Parathyroid adenoma (tissue), 2 donors: ENCODE results near the gene NCOA1.

Experiments
- H2AFZ ChIP-seq: fragments of 300-600 bp; sonication (generic); one replicate; pipeline ENCODE4 v1.7.0; 2017; ENCODE audit warnings: antibody characterized with exemption, mild to moderate bottlenecking
- H3K27ac ChIP-seq: fragments of 300-600 bp; sonication (generic); one replicate; pipeline ENCODE4 v1.7.0; 2017
- H3K27me3 ChIP-seq: fragments of 300-600 bp; sonication (generic); one replicate; pipeline ENCODE4 v1.7.0; 2017; ENCODE audit warnings: low read length; ENCODE audit not compliant: control insufficient read depth, insufficient read depth
- H3K36me3 ChIP-seq: fragments of 300-600 bp; sonication (generic); one replicate; pipeline ENCODE4 v1.7.0; 2017; ENCODE audit warnings: low read length; ENCODE audit not compliant: control insufficient read depth, insufficient read depth
- H3K4me1 ChIP-seq: fragments of 300-600 bp; sonication (generic); one replicate; pipeline ENCODE4 v1.7.0; 2017; ENCODE audit warnings: control low read depth
- H3K4me2 ChIP-seq: fragments of 300-600 bp; sonication (generic); one replicate; pipeline ENCODE4 v1.7.0; 2017; ENCODE audit warnings: low read length
- H3K4me3 ChIP-seq: fragments of 300-600 bp; sonication (generic); one replicate; pipeline ENCODE4 v1.7.0; 2017; ENCODE audit warnings: low read depth, low read length
- H3K79me2 ChIP-seq: fragments of 300-600 bp; sonication (generic); one replicate; pipeline ENCODE4 v1.7.0; 2017; ENCODE audit warnings: control low read depth
- H3K9ac ChIP-seq: fragments of 300-600 bp; sonication (generic); one replicate; pipeline ENCODE4 v1.7.0; 2017; ENCODE audit warnings: mild to moderate bottlenecking
- H3K9me3 ChIP-seq: fragments of 300-600 bp; sonication (generic); one replicate; pipeline ENCODE4 v1.7.0; 2017; ENCODE audit warnings: low read length; ENCODE audit not compliant: control insufficient read depth
- TF ChIP-seq, protein P1 (sequence below): fragments of 300-600 bp; sonication (generic); IDR thresholded peaks from one replicate; pipeline ENCODE4 v1.7.0; 2017; ENCODE audit warnings: antibody characterized with exemption, mild to moderate bottlenecking
- donor health status: primary hyperparathyroidism.

The NCOA1 gene

DNA sequence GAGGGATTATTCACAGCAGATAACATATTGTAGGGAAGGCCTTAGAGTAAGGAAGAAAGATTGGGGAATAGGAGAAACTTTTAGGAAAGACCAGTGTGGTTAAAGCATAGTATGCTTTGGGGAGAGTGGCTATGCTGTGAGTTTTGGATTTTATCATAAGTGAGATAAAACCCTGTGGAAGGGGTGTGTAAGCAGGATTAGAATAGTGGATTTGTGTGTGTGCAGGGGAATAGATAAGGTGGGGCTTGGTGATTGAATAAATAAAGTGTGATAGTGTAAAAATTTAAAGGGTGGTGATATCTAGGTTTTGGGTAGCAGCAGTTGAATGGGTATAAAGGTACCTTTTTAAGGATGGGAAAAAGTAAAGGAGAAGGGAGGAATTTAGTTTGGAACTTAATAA lies 137.7 kb downstream of the NCOA1 start:
- Histone ChIP-seq H3K27ac (no peak overlapping the region), H2AFZ (no peak overlapping the region), H3K9ac (no peak overlapping the region), H3K27me3 (no peaks in the 10 kb centered on the region), H3K79me2 (peaks cover 6% of the 10 kb centered on the region), H3K4me2 (no peak overlapping the region), H3K36me3 (no peaks in the 10 kb centered on the region), H3K4me1 (peaks cover 8% of the 10 kb centered on the region), H3K9me3 (no peaks in the 10 kb centered on the region), H3K4me3 (no peak overlapping the region)
- TF ChIP-seq, protein P1, sequence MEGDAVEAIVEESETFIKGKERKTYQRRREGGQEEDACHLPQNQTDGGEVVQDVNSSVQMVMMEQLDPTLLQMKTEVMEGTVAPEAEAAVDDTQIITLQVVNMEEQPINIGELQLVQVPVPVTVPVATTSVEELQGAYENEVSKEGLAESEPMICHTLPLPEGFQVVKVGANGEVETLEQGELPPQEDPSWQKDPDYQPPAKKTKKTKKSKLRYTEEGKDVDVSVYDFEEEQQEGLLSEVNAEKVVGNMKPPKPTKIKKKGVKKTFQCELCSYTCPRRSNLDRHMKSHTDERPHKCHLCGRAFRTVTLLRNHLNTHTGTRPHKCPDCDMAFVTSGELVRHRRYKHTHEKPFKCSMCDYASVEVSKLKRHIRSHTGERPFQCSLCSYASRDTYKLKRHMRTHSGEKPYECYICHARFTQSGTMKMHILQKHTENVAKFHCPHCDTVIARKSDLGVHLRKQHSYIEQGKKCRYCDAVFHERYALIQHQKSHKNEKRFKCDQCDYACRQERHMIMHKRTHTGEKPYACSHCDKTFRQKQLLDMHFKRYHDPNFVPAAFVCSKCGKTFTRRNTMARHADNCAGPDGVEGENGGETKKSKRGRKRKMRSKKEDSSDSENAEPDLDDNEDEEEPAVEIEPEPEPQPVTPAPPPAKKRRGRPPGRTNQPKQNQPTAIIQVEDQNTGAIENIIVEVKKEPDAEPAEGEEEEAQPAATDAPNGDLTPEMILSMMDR, result no peak

DNA sequence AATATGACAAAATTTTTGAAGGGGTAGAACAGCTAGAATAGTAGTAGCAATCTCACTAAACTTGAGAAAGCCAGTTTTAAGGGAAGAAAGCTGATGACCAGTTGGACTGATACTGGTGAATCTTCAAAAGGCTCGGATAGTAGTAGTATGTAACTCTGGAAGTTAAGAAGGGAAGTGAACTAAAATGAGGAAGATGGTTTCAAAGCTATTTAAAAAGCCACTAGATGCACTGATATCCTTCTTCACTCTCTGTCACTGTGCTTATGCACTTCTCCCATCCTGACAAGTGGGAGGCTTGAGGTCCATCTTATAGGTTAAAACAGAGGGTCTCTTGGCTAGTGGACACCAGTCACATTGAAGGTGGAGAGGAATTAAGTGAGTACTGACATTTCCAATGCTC lies 141.1 kb downstream of the NCOA1 start:
- H3K4me1 ChIP-seq, result peaks cover 4% of the 10 kb centered on the region
- no peaks in the 10 kb centered on the region for H3K79me2 ChIP-seq
- no peak overlapping the region for H3K27ac ChIP-seq
- no peak overlapping the region for H3K9ac ChIP-seq
- H3K27me3 ChIP-seq, result no peaks in the 10 kb centered on the region
- H3K4me2 ChIP-seq, result no peak overlapping the region
- H3K36me3 ChIP-seq, result no peaks in the 10 kb centered on the region
- no peak overlapping the region for H2AFZ ChIP-seq
- no peak overlapping the region for H3K4me3 ChIP-seq
- H3K9me3 ChIP-seq, result no peaks in the 10 kb centered on the region
- TF ChIP-seq, protein P1, result no peak

DNA sequence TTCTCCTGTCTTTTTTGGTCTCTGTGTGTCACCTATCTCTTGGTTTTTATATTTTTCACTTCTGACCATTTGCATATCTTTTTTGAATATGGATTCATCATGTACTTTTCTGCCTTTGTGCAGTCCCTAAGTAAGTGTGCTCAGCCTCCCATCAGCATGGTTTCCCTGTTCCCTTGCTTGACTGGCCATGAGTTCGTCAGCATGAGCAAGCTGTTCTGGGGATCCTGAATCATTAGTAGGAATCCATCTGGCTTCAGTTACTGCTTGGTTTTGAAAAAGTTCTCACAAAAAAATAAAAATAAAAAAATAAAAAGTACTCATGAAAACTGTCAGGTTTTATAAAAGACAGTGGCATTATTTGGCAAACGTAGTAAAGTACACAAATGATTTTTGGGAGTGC lies 144.1 kb downstream of the NCOA1 start:
- H3K4me2 ChIP-seq, result no peak overlapping the region
- H3K36me3 ChIP-seq, result no peaks in the 10 kb centered on the region
- TF ChIP-seq, protein P1, result no peak
- no peaks in the 10 kb centered on the region for H3K4me1 ChIP-seq
- no peaks in the 10 kb centered on the region for H3K27me3 ChIP-seq
- H3K9ac ChIP-seq, result no peak overlapping the region
- H2AFZ ChIP-seq, result no peak overlapping the region
- no peak overlapping the region for H3K27ac ChIP-seq
- H3K79me2 ChIP-seq, result peaks cover 11% of the 10 kb centered on the region
- no peaks in the 10 kb centered on the region for H3K9me3 ChIP-seq
- no peak overlapping the region for H3K4me3 ChIP-seq

DNA sequence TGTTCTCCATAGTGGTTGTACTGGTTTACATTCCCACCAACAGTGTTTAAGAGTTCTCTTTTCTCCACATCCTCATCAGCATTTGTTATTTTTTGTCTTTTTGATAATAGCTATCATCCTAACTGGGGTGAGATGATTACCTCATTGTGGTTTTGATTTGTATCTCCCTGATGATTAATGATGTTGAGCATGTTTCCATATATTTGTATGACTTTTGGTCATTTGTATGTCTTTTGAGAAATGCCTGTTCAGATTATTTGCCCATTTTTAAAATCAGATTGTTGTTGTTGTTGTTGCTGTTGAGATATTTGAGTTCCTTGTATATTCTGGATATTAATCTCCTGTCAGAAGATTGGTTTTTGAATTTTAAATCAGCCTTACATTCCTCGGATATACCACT lies 147.5 kb downstream of the NCOA1 start:
- Histone ChIP-seq H3K79me2 (peaks cover 14% of the 10 kb centered on the region), H3K27me3 (no peaks in the 10 kb centered on the region), H2AFZ (no peak overlapping the region), H3K9me3 (no peaks in the 10 kb centered on the region), H3K27ac (no peak overlapping the region), H3K36me3 (no peaks in the 10 kb centered on the region), H3K4me1 (no peaks in the 10 kb centered on the region), H3K9ac (no peak overlapping the region), H3K4me2 (no peak overlapping the region), H3K4me3 (no peak overlapping the region)
- TF ChIP-seq, protein P1, result no peak

DNA sequence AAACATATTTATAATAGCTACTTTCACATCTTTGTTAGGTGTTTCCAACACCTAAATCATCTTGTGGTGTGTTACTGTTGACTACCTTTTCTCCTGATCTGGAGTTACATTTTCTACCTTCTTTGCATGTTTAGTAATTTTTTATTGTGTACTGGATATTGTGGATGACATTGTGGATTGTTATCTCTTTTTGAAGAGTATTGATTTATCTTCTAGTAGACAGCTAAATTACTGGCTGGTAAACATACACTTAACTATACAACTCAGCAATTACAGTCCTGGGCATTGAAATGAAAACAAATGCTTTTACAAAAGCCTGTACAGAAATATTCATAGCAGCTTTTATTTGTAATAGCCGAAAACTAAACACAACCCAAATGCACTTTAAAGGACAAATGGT lies 151.3 kb downstream of the NCOA1 start:
- Histone ChIP-seq H3K36me3 (no peaks in the 10 kb centered on the region), H3K27me3 (no peaks in the 10 kb centered on the region), H3K79me2 (peaks cover 13% of the 10 kb centered on the region), H3K27ac (no peak overlapping the region), H3K4me2 (no peak overlapping the region), H3K9me3 (no peaks in the 10 kb centered on the region), H3K4me1 (no peaks in the 10 kb centered on the region), H2AFZ (no peak overlapping the region), H3K9ac (no peak overlapping the region), H3K4me3 (no peak overlapping the region)
- TF ChIP-seq, protein P1, result no peak
